Measurements from ENCODE around the gene C10orf62.

GRCh38 chr10:97550336-97551149 is 39.0 kb upstream of the C10orf62 start:
- no peak for TF ChIP-seq POLR2A (IDR thresholded peaks at IDR 0.05)
- TF ChIP-seq, protein P1, sequence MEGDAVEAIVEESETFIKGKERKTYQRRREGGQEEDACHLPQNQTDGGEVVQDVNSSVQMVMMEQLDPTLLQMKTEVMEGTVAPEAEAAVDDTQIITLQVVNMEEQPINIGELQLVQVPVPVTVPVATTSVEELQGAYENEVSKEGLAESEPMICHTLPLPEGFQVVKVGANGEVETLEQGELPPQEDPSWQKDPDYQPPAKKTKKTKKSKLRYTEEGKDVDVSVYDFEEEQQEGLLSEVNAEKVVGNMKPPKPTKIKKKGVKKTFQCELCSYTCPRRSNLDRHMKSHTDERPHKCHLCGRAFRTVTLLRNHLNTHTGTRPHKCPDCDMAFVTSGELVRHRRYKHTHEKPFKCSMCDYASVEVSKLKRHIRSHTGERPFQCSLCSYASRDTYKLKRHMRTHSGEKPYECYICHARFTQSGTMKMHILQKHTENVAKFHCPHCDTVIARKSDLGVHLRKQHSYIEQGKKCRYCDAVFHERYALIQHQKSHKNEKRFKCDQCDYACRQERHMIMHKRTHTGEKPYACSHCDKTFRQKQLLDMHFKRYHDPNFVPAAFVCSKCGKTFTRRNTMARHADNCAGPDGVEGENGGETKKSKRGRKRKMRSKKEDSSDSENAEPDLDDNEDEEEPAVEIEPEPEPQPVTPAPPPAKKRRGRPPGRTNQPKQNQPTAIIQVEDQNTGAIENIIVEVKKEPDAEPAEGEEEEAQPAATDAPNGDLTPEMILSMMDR (IDR thresholded peaks at IDR 0.05): no peak
